Neural progenitor cell (in vitro differentiated cells): ENCODE results near the gene KLHL15.
"Not testable (repeated sequence)": the region's sequence is repeated elsewhere in the genome, so short reads cannot be mapped to it uniquely, and the experiment has no call there.

Experiments
- EZH2 ChIP-seq: fragments of 200-600 bp; sonication (generic); IDR thresholded peaks from 2 replicates; pipeline ENCODE4 v1.6.1; 2017; ENCODE audit warnings: antibody characterized with exemption, mild to moderate bottlenecking, moderate library complexity
- EZH2phosphoT487 ChIP-seq: fragments of 200-600 bp; sonication (generic); IDR thresholded peaks from 2 replicates; pipeline ENCODE4 v1.6.1; 2017; ENCODE audit warnings: antibody characterized with exemption
- TF ChIP-seq, protein P1 (sequence below): fragments of 200-600 bp; sonication (generic); IDR thresholded peaks from 2 replicates; pipeline ENCODE4 v1.5.1; 2017; ENCODE audit warnings: antibody characterized with exemption, mild to moderate bottlenecking

GRCh38 chrX:24049643-24050042, 22.7 kb upstream of the KLHL15 start:
- TF ChIP-seq, protein P1, sequence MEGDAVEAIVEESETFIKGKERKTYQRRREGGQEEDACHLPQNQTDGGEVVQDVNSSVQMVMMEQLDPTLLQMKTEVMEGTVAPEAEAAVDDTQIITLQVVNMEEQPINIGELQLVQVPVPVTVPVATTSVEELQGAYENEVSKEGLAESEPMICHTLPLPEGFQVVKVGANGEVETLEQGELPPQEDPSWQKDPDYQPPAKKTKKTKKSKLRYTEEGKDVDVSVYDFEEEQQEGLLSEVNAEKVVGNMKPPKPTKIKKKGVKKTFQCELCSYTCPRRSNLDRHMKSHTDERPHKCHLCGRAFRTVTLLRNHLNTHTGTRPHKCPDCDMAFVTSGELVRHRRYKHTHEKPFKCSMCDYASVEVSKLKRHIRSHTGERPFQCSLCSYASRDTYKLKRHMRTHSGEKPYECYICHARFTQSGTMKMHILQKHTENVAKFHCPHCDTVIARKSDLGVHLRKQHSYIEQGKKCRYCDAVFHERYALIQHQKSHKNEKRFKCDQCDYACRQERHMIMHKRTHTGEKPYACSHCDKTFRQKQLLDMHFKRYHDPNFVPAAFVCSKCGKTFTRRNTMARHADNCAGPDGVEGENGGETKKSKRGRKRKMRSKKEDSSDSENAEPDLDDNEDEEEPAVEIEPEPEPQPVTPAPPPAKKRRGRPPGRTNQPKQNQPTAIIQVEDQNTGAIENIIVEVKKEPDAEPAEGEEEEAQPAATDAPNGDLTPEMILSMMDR, result not testable (repeated sequence)
- not testable (repeated sequence) for TF ChIP-seq EZH2, EZH2phosphoT487
